Measurements from ENCODE around the gene CTNNBL1. TPM values are rescaled to one million over a fixed set of nuclear protein-coding genes. Genes with fewer than 3 reads are reported as not detected.

CTNNBL1 gene
- total RNA-seq, 1 experiment from 2014 or later = 45.2 TPM

- intact Hi-C loops (cut with micrococcal nuclease) = no loop called here
- H3K27ac Mint-ChIP-seq (ENCODE audit: low read depth, unreplicated experiment) = no peak overlapping the region
- DNase-seq (ENCODE audit: unreplicated experiment) = no peak
- ChIA-PET POLR2A (no interaction called here), CTCF (interaction anchor here (0.5 kb wide), 1 partner anchor 74 kb away, joined by 3 read pairs; no protein-coding TSS in a partner anchor)
- H3K9me3 Mint-ChIP-seq (ENCODE audit: unreplicated experiment) = no peaks in the 10 kb centered on the region
- no peak for TF ChIP-seq CTCF (IDR thresholded peaks at IDR 0.05; ENCODE audit: unreplicated experiment)
- H3K4me3 Mint-ChIP-seq (ENCODE audit: unreplicated experiment) = no peak overlapping the region
- no peaks in the 10 kb centered on the region for H3K27me3 Mint-ChIP-seq (ENCODE audit: insufficient read depth, unreplicated experiment)
- BruUV-seq (replicated peaks) = no TSS peak
- H3K4me1 Mint-ChIP-seq (ENCODE audit: insufficient read depth, unreplicated experiment) = no peaks in the 10 kb centered on the region
- H3K36me3 Mint-ChIP-seq (ENCODE audit: insufficient read depth, unreplicated experiment) = peaks cover 17% of the 10 kb centered on the region
These were observed 106.8 kb downstream of the CTNNBL1 start for GRCh38 chr20:37800618-37801017.

- no peak for TF ChIP-seq CTCF (IDR thresholded peaks at IDR 0.05; ENCODE audit: unreplicated experiment)
- Mint-ChIP-seq H3K9me3 (ENCODE audit: unreplicated experiment) (no peaks in the 10 kb centered on the region), H3K27ac (ENCODE audit: low read depth, unreplicated experiment) (no peak overlapping the region), H3K4me1 (ENCODE audit: insufficient read depth, unreplicated experiment) (no peaks in the 10 kb centered on the region), H3K36me3 (ENCODE audit: insufficient read depth, unreplicated experiment) (peaks cover 23% of the 10 kb centered on the region), H3K4me3 (ENCODE audit: unreplicated experiment) (no peak overlapping the region), H3K27me3 (ENCODE audit: insufficient read depth, unreplicated experiment) (no peaks in the 10 kb centered on the region)
- ChIA-PET POLR2A (no interaction called here), CTCF (no interaction called here)
- BruUV-seq (replicated peaks) = no TSS peak
- no peak for DNase-seq (ENCODE audit: unreplicated experiment)
- intact Hi-C loops (cut with micrococcal nuclease) = no loop called here
These were observed 108.1 kb downstream of the CTNNBL1 start for GRCh38 chr20:37801921-37802320.

- intact Hi-C loops (cut with micrococcal nuclease) = no loop called here
- ChIA-PET POLR2A (no interaction called here), CTCF (interaction anchor here (0.9 to 1.7 kb wide), 2 partner anchors 11 to 1190 kb away, joined by 3 to 4 read pairs; no protein-coding TSS in a partner anchor)
- H3K4me3 Mint-ChIP-seq (ENCODE audit: unreplicated experiment) = no peak overlapping the region
- DNase-seq (ENCODE audit: unreplicated experiment) = no peak
- no TSS peak for BruUV-seq (replicated peaks)
- peaks cover 27% of the 10 kb centered on the region for H3K36me3 Mint-ChIP-seq (ENCODE audit: insufficient read depth, unreplicated experiment)
- no peak for TF ChIP-seq CTCF (IDR thresholded peaks at IDR 0.05; ENCODE audit: unreplicated experiment)
- H3K27ac Mint-ChIP-seq (ENCODE audit: low read depth, unreplicated experiment) = no peak overlapping the region
- H3K4me1 Mint-ChIP-seq (ENCODE audit: insufficient read depth, unreplicated experiment) = no peaks in the 10 kb centered on the region
- H3K9me3 Mint-ChIP-seq (ENCODE audit: unreplicated experiment) = no peaks in the 10 kb centered on the region
- H3K27me3 Mint-ChIP-seq (ENCODE audit: insufficient read depth, unreplicated experiment) = no peaks in the 10 kb centered on the region
These were observed 109.8 kb downstream of the CTNNBL1 start for GRCh38 chr20:37803438-37804307.

- peaks cover 36% of the 10 kb centered on the region for H3K36me3 Mint-ChIP-seq (ENCODE audit: insufficient read depth, unreplicated experiment)
- H3K27ac Mint-ChIP-seq (ENCODE audit: low read depth, unreplicated experiment) = no peak overlapping the region
- BruUV-seq (replicated peaks) = no TSS peak
- no peaks in the 10 kb centered on the region for H3K9me3 Mint-ChIP-seq (ENCODE audit: unreplicated experiment)
- H3K27me3 Mint-ChIP-seq (ENCODE audit: insufficient read depth, unreplicated experiment) = no peaks in the 10 kb centered on the region
- no peak for DNase-seq (ENCODE audit: unreplicated experiment)
- intact Hi-C loops (cut with micrococcal nuclease) = no loop called here
- no peaks in the 10 kb centered on the region for H3K4me1 Mint-ChIP-seq (ENCODE audit: insufficient read depth, unreplicated experiment)
- no peak for TF ChIP-seq CTCF (IDR thresholded peaks at IDR 0.05; ENCODE audit: unreplicated experiment)
- CTCF ChIA-PET = interaction anchor here (0.5 to 1.7 kb wide), 6 partner anchors 8 to 1189 kb away, joined by 3 to 4 read pairs (median 3); no protein-coding TSS in a partner anchor
- POLR2A ChIA-PET = no interaction called here
- H3K4me3 Mint-ChIP-seq (ENCODE audit: unreplicated experiment) = no peak overlapping the region
These were observed 111.0 kb downstream of the CTNNBL1 start for GRCh38 chr20:37804584-37805566.
